Gastrocnemius medialis (tissue), 4 donors: Measurements from ENCODE around the gene LPCAT2.

Experiments used
- POLR2A ChIP-seq, 2 donors: fragments of 450-650 bp; IDR thresholded peaks; one replicate each; pipeline ENCODE4 v1.6.1; 2017; ENCODE audit warnings: antibody characterized with exemption in 2 of 2, mild to moderate bottlenecking in 2 of 2, moderate library complexity in 2 of 2
- TF ChIP-seq, protein P1 (sequence below), 5 experiments: fragments of 450-650 bp in 3 of 5; fragments of 200-600 bp in 2 of 5; sonication (generic) in 2 of 5; IDR thresholded peaks in 4 of 5; conservative IDR thresholded peaks in 1 of 5; 1 replicate in 4 of 5; 2 replicates in 1 of 5; pipeline ENCODE4 v1.5.1; 2016 to 2019; ENCODE audit warnings: antibody characterized with exemption in 5 of 5, mild to moderate bottlenecking in 3 of 5, moderate library complexity in 3 of 5

- TF ChIP-seq POLR2A (IDR thresholded peaks at IDR 0.05), result no peak
- TF ChIP-seq, protein P1, sequence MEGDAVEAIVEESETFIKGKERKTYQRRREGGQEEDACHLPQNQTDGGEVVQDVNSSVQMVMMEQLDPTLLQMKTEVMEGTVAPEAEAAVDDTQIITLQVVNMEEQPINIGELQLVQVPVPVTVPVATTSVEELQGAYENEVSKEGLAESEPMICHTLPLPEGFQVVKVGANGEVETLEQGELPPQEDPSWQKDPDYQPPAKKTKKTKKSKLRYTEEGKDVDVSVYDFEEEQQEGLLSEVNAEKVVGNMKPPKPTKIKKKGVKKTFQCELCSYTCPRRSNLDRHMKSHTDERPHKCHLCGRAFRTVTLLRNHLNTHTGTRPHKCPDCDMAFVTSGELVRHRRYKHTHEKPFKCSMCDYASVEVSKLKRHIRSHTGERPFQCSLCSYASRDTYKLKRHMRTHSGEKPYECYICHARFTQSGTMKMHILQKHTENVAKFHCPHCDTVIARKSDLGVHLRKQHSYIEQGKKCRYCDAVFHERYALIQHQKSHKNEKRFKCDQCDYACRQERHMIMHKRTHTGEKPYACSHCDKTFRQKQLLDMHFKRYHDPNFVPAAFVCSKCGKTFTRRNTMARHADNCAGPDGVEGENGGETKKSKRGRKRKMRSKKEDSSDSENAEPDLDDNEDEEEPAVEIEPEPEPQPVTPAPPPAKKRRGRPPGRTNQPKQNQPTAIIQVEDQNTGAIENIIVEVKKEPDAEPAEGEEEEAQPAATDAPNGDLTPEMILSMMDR (IDR thresholded peaks at IDR 0.05 in 4 of 5, conservative IDR thresholded peaks at IDR 0.05 in 1 of 5), result no peak
Measured at GRCh38 chr16:55473587-55473986, 35.3 kb upstream of the LPCAT2 start.
